Ovary (tissue), 9 donors: ENCODE data around the gene ZNF277. TPM values are rescaled to one million over a fixed set of nuclear protein-coding genes. Genes with fewer than 3 reads are reported as not detected.

Source experiments
- DNase-seq, 5 donors: peaks; one replicate each; pipeline ENCODE4 v3.0.0-alpha.2; 2019 to 2020
- H3K27ac ChIP-seq, 2 donors: fragments of 200-600 bp; one replicate each; pipeline versions ENCODE4 v1.5.1 to v1.8.0; 2019 to 2022
- H3K27me3 ChIP-seq: fragments of 200-600 bp; one replicate; pipeline ENCODE4 v1.8.0; 2022
- H3K36me3 ChIP-seq: fragments of 200-600 bp; sonication (generic); one replicate; pipeline ENCODE4 v1.5.1; 2019
- H3K4me1 ChIP-seq: one replicate; pipeline ENCODE4 v1.8.1; 2013; ENCODE audit warnings: mild to moderate bottlenecking, moderate library complexity; ENCODE audit not compliant: insufficient read depth
- H3K4me3 ChIP-seq: fragments of 200-600 bp; sonication (generic); one replicate; pipeline ENCODE4 v1.5.1; 2017
- H3K9me3 ChIP-seq, 2 donors: fragments of 200-600 bp in 1 of 2; sonication (generic) in 1 of 2; one replicate each; pipeline versions ENCODE4 v1.5.1 to v1.8.1; 2013 to 2019; ENCODE audit warnings: mild to moderate bottlenecking in 1 of 2, moderate library complexity in 1 of 2
- CTCF ChIP-seq, 3 donors: fragments of 450-650 bp in 2 of 3; fragments of 200-600 bp in 1 of 3; IDR thresholded peaks; one replicate each; pipeline versions ENCODE4 v1.5.1 to v1.8.0; 2016 to 2022; ENCODE audit warnings: antibody characterized with exemption in 3 of 3, mild to moderate bottlenecking in 1 of 3
- EP300 ChIP-seq: sonication (generic); formaldehyde crosslinking; IDR thresholded peaks from one replicate; pipeline ENCODE4 v1.6.1; 2017; ENCODE audit warnings: antibody characterized with exemption
- POLR2A ChIP-seq: fragments of 450-650 bp; IDR thresholded peaks from one replicate; pipeline ENCODE4 v1.6.1; 2017; ENCODE audit warnings: antibody characterized with exemption, mild to moderate bottlenecking, moderate library complexity
- WGBS, 3 donors: extraction: QIAGEN DNeasy Blood & Tissue Kit in 1 of 3; methylation state at CpG; one replicate each; pipeline versions ENCODE4 v1.1.5 to v1.1.7; 2013 to 2017; 5-methylcytosine and 5-hydroxymethylcytosine counted together
- intact Hi-C, 4 donors: fragments of 100-400 bp; cut with DNase I; formaldehyde crosslinking; loops; one replicate each; pipeline versions ENCODE4 v1.11.0 to v1.15.1; 2022 to 2023
- polyA plus RNA-seq, 2 donors: library from polyadenylated mRNA; stranded (reverse); fragments of 200-250 nt in 1 of 2; fragments of 350-450 nt in 1 of 2; fragmentation: Illumina TruSeq in 1 of 2; extraction: RNeasy Lipid Tissue Mini Kit (QIAGEN cat#74804) in 1 of 2; gene quantifications; one replicate each; pipeline ENCODE4 v1.2.3, GENCODE V29; 2013 to 2014
- total RNA-seq, 7 donors: library from RNA; depleted of rRNA in 2 of 7; stranded (reverse); fragments of >200 nt in 2 of 7; fragmentation: NEBNext Ultra II Directional in 3 of 7; extraction: Animal tissue kit (Norgen Biotek cat#: 25700) in 3 of 7; gene quantifications; one replicate each; pipeline versions ENCODE4 v1.1.0 to v1.2.4, GENCODE V29; 2016 to 2023
- donor health status: DM: no; HTN: no; CAD: no; lungs with moderate emphysema.
- donor health status: DM: no; HTN: no; CAD: no.
- donor health status: Bipolar disorder and iron deficiency.
- donor health status: DM: yes; HTN: yes; CAD: no.
- donor health status: DM: no; HTN: no; CAD: no.
- donor health status: DM: yes; HTN: yes; CAD: no.

The ZNF277 gene
- total and polyA plus RNA-seq, 9 donors, result 16.4 to 27.3 (median 21.2) TPM

- TF ChIP-seq POLR2A (no peak), CTCF (IDR thresholded peaks at IDR 0.05) (no peak), EP300 (no peak)
- H3K4me3 ChIP-seq, result no peak overlapping the region
- 72 to 77% (median 72%) methylated on average over 4 of the region's 4 CpGs for WGBS, 3 donors
- no peak for DNase-seq
- intact Hi-C loops, result no loop called here
- no peak overlapping the region for H3K27ac ChIP-seq
- no peaks in the 10 kb centered on the region for H3K36me3 ChIP-seq
- peaks cover 15% of the 10 kb centered on the region for H3K4me1 ChIP-seq
- H3K9me3 ChIP-seq, result no peaks in the 10 kb centered on the region
- H3K27me3 ChIP-seq, result no peaks in the 10 kb centered on the region
Observed at GRCh38 chr7:112185005-112185834, 21.3 kb upstream of the ZNF277 start.

- H3K27ac ChIP-seq, result no peak overlapping the region
- H3K9me3 ChIP-seq, result no peaks in the 10 kb centered on the region
- H3K36me3 ChIP-seq, result no peaks in the 10 kb centered on the region
- peaks cover 14% of the 10 kb centered on the region for H3K4me1 ChIP-seq
- intact Hi-C loops, result no loop called here
- no peak for DNase-seq
- H3K27me3 ChIP-seq, result no peaks in the 10 kb centered on the region
- WGBS, 3 donors, result 76 to 89% (median 87%) methylated on average over 1 of the region's 1 CpG
- TF ChIP-seq POLR2A (no peak), CTCF (IDR thresholded peaks at IDR 0.05) (no peak), EP300 (no peak)
- H3K4me3 ChIP-seq, result no peak overlapping the region
Observed at GRCh38 chr7:112186300-112186699, 20.2 kb upstream of the ZNF277 start.

GRCh38 chr7:112188257-112188656, 18.2 kb upstream of the ZNF277 start:
- TF ChIP-seq CTCF (IDR thresholded peaks at IDR 0.05) (no peak), POLR2A (no peak), EP300 (no peak)
- Histone ChIP-seq H3K4me1 (peaks cover 12% of the 10 kb centered on the region), H3K36me3 (no peaks in the 10 kb centered on the region), H3K27ac (no peak overlapping the region), H3K4me3 (no peak overlapping the region), H3K9me3 (no peaks in the 10 kb centered on the region), H3K27me3 (no peaks in the 10 kb centered on the region)
- intact Hi-C loops, result no loop called here
- DNase-seq, result no peak
- 97 to 98% (median 97%) methylated on average over 3 of the region's 3 CpGs for WGBS, 3 donors

GRCh38 chr7:112189691-112190090, 16.8 kb upstream of the ZNF277 start:
- Histone ChIP-seq H3K4me3 (no peak overlapping the region), H3K9me3 (no peaks in the 10 kb centered on the region), H3K36me3 (no peaks in the 10 kb centered on the region), H3K27ac (no peak overlapping the region), H3K27me3 (no peaks in the 10 kb centered on the region), H3K4me1 (peaks cover 11% of the 10 kb centered on the region)
- TF ChIP-seq CTCF (IDR thresholded peaks at IDR 0.05) (no peak), EP300 (no peak)
- intact Hi-C loops, result no loop called here
- 94 to 97% (median 95%) methylated on average over 5 of the region's 5 CpGs for WGBS, 3 donors
- no peak for DNase-seq
